ENCODE data around the gene PRRC2C. TPM values are rescaled to one million over a fixed set of nuclear protein-coding genes. Genes with fewer than 3 reads are reported as not detected.
"Not testable (repeated sequence)": the region's sequence is repeated elsewhere in the genome, so short reads cannot be mapped to it uniquely, and the experiment has no call there.

PRRC2C gene
- total RNA-seq, 1 donor from 2014 or later: 134 TPM

GRCh38 chr1:171583591-171584201 lies 98.4 kb downstream of the PRRC2C start:
- no peak for DNase-seq (ENCODE audit: low spot score)

- DNase-seq (ENCODE audit: low spot score): no peak
Observed at GRCh38 chr1:171585715-171586114, 100.4 kb downstream of the PRRC2C start.

GRCh38 chr1:171588230-171588629 lies 102.9 kb downstream of the PRRC2C start:
- DNase-seq (ENCODE audit: low spot score): no peak

- DNase-seq (ENCODE audit: low spot score): no peak
Observed at GRCh38 chr1:171590022-171590421, 104.7 kb downstream of the PRRC2C start.

GRCh38 chr1:171595324-171595723 lies 110.0 kb downstream of the PRRC2C start:
- DNase-seq (ENCODE audit: low spot score): no peak

- DNase-seq (ENCODE audit: low spot score): no peak
Observed at GRCh38 chr1:171596119-171596518, 110.8 kb downstream of the PRRC2C start.

- DNase-seq (ENCODE audit: low spot score): no peak
Observed at GRCh38 chr1:171596705-171597104, 111.4 kb downstream of the PRRC2C start.

- DNase-seq (ENCODE audit: low spot score): no peak
Observed at GRCh38 chr1:171597203-171597602, 111.9 kb downstream of the PRRC2C start.

GRCh38 chr1:171600310-171600709 lies 115.0 kb downstream of the PRRC2C start:
- DNase-seq (ENCODE audit: low spot score): not testable (repeated sequence)

- DNase-seq (ENCODE audit: low spot score): no peak
Observed at GRCh38 chr1:171600862-171601261, 115.5 kb downstream of the PRRC2C start.

GRCh38 chr1:171603042-171603441 lies 117.7 kb downstream of the PRRC2C start:
- DNase-seq (ENCODE audit: low spot score): not testable (repeated sequence)

GRCh38 chr1:171606402-171606941 lies 121.1 kb downstream of the PRRC2C start:
- DNase-seq (ENCODE audit: low spot score): no peak

- DNase-seq (ENCODE audit: low spot score): no peak
Observed at GRCh38 chr1:171610385-171610784, 125.1 kb downstream of the PRRC2C start.

- DNase-seq (ENCODE audit: low spot score): no peak
Observed at GRCh38 chr1:171611306-171611705, 126.0 kb downstream of the PRRC2C start.

GRCh38 chr1:171613282-171613681 lies 128.0 kb downstream of the PRRC2C start:
- no peak for DNase-seq (ENCODE audit: low spot score)

- peak; percentile 36 for DNase-seq (ENCODE audit: low spot score)
Observed at GRCh38 chr1:171615122-171615906, 130.0 kb downstream of the PRRC2C start.

GRCh38 chr1:171616586-171616985 lies 131.3 kb downstream of the PRRC2C start:
- DNase-seq (ENCODE audit: low spot score): no peak

GRCh38 chr1:171622152-171622462 lies 136.8 kb downstream of the PRRC2C start, which contains the start of gene MYOCOS:
TSS of gene MYOCOS (plus strand) at chr1:171622243. CDS start at chr1:171623884, 1,641 bp downstream.
- DNase-seq (ENCODE audit: low spot score): no peak

- DNase-seq (ENCODE audit: low spot score): no peak
Observed at GRCh38 chr1:171623651-171624331, 138.5 kb downstream of the PRRC2C start.

- no peak for DNase-seq (ENCODE audit: low spot score)
Observed at GRCh38 chr1:171625225-171625624, 139.9 kb downstream of the PRRC2C start.

GRCh38 chr1:171627020-171627419 lies 141.7 kb downstream of the PRRC2C start:
- DNase-seq (ENCODE audit: low spot score): no peak

GRCh38 chr1:171628225-171628624 lies 142.9 kb downstream of the PRRC2C start:
- no peak for DNase-seq (ENCODE audit: low spot score)

- no peak for DNase-seq (ENCODE audit: low spot score)
Observed at GRCh38 chr1:171635661-171636060, 150.3 kb downstream of the PRRC2C start.

Measured in mucosa of gallbladder (tissue), 1 donor.